ENCODE measurements around the gene CBARP.

Gene CBARP

DNA sequence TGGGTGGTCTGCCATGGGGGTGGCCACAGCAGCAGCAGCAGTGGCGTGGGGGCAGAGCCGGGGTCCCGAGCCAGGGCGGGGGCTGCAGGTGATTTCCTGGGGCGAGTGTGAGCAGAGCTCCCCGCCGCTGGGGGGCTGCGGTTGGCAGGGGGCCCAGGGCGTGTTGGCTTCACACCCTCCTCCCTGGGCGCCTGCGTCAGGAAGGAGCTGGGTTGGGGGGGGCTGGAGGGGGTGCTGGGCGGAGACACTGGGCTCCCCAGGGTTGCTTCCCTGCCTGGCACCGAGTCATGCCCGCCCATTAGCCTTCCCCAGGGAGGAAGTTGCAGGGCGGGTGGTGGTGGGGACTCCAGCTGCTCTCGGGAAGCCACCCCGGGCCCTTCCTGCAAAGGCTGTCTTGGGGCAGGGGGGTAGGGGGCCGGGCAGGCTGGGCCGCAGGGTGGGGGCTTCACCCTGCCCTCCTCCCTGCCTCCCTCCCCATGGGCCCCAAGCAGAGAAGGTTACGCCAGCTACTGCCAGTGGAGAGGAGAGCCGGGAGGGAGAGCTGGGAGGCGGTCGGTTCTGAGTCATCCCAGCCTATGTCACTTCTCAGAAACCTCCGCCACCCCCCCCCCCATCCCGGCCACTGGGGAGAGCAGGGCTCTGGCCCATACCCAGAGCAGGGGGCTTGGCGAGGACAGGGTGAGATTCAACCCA, 15.2 kb upstream of the CBARP start:
- DNase-seq, result no peak

GRCh38 chr19:1252221-1252820, 14.5 kb upstream of the CBARP start:
- peak; percentile 67 for DNase-seq

- peak; percentile 69 for DNase-seq
Measured at GRCh38 chr19:1251330-1252220, 13.8 kb upstream of the CBARP start.

GRCh38 chr19:1250437-1251260, 12.8 kb upstream of the CBARP start:
- peak; percentile 72 for DNase-seq

DNA sequence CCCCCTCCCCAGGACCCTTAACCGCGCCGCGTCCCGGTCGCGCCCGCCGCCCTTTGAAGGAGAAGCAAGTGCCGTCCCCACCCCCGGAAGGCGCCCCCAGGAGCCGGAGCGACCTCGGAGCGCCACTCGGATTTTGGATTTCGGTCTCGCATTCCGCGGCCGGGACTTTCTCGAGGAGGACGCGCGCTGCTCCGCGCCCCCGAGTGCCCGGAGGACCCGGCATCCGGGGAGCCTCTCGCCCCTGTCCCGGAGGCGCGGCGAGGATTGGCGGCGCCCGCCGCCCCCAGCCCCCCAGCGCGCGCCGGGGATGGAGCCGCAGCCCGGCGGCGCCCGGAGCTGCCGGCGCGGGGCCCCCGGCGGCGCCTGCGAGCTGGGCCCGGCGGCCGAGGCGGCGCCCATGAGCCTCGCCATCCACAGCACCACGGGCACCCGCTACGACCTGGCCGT, 12.2 kb upstream of the CBARP start:
- DNase-seq, result peak; percentile 86

- DNase-seq, result peak; percentile 89
Measured at GRCh38 chr19:1249298-1249989, 11.6 kb upstream of the CBARP start.

DNA sequence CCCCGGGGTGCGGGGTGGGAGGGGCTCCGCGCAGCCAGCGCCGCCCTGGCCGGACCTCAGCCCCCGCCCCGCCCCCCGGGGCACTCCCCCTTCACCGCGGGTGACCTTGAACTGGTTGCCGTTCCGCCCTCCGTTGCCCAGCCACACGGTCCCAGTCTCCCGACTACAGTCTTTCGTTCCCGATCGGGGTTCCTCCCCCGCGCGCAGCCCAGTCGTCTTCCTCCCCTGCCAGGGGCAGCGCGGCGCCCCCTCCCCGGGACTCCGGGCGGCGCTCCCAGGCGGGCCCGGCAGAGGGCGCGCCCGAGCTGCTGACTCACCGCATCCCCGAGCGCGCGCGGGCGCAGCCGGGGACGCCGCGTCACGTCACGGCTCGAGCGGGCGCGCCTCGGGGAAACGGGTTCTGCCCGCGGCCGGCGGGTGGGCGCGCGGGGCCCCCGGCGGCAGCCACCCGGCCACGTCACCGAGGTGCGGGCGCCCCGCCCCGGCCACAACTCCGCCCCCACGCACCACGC, 11.0 kb upstream of the CBARP start:
- DNase-seq, result peak; percentile 94

DNA sequence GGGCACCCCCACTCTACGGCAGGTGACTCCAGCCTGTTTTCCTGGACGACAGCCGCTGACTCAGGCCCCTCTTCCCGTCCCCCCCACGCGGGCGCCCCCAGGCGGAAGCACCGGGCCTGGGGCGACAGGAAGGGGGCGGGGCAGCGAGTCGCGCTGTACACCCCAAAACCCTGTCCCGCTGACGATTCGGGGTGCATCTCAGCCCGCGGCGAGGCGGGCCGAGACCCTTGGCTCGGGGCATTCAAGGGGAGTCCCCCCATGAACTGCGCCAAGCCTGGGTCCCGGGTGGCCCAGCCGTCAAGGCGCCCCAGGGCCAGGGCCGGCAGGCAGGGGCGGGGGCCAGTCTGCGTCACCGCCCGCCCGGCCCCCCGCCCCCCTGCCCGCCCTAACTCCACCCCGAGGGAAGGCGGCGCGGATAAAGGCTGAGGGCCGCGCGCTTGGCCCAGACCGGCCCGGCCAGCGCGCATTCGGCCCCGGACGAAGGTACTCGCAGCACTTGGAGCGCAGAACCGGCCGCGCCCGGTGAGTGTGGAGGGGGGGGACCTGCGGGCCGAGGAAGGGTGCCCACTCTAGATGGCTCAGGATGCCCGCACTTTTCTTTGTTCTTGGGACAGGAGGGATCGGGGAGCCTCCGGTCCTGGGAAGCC, 10.5 kb upstream of the CBARP start, which contains the start of gene MIDN:
Gene MIDN, plus strand, starts transcription at position 445 of the 647 bp plus-strand sequence. CDS start 1,714 bp downstream, outside the sequence.
- DNase-seq, result peak; percentile 95

GRCh38 chr19:1247748-1248138, 9.9 kb upstream of the CBARP start:
- DNase-seq, result no peak

- peak; percentile 63 for DNase-seq
Measured at GRCh38 chr19:1246265-1247087, 8.7 kb upstream of the CBARP start.

DNA sequence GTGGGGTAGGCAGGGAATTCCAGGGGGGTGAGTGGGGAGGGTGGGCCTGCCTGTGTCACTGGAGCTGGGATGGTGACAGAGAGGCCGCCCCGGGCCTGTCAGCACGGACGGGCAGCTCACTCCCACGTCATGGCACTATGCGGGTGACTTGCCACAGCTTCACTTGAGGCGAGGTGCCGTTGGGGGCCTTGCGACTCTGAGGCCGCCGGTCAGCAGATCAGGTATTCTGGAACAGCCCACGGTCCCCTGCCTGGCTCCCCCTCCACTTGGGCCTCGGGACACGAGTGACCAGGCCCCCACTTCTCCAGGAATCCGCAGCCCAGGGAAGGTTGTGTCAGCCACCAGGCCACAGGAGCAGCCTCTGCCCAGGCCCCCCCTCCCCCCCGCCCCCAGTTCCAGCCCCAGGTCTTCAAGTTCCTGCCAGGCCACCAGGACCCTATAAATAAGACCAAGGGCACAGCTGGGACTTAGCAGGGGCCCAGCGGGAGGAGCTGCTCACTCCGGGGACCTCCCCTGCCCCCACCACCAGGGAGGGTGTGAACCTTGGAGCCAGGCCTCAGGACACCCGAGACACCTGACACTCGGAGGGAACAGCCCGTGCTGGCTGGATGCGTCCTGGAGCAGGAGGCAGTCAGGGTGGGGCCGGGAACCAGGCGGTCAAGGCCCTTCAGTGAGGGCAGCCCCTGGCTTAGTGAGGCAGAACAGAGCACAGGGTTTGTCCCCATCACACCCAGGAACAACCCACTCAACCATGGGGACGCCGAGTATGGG, 7.9 kb upstream of the CBARP start:
- peak; percentile 66 for DNase-seq

DNA sequence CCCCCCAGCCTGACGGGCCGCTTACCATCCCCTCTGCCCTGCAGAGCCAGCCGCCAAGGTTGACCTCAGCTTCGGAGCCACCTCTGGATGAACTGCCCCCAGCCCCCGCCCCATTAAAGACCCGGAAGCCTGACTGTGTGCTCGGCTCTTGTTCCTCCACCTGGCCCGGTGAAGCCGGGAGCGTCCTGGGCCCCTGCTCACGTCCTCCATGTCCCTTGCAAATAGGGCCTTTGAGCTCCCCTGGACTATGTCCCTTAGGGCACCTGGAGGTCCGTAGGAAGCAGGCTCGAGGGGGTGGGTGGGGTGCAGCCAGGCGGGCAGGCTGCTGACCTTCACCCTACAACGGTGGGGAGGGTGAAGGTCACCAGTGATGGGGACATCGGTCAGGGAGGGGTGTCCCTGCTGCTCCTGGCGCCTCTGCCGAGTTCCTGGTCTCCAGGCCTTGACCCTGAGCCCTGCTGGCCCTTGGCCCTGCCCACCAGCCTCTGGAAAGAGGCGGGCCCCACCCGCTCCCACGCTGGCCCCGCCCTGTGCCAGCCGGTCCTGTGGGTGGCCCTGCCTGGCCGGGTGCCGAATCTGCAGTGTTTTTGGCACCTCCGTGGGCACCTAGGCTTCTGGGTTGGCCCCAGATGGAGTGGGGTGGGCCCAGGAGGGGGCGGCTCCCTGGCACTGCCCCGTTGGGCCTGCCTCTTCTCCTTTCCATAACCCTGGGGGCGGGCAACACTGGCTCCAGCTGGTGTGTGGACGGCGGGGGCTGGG, 7.1 kb upstream of the CBARP start:
- no peak for DNase-seq

DNA sequence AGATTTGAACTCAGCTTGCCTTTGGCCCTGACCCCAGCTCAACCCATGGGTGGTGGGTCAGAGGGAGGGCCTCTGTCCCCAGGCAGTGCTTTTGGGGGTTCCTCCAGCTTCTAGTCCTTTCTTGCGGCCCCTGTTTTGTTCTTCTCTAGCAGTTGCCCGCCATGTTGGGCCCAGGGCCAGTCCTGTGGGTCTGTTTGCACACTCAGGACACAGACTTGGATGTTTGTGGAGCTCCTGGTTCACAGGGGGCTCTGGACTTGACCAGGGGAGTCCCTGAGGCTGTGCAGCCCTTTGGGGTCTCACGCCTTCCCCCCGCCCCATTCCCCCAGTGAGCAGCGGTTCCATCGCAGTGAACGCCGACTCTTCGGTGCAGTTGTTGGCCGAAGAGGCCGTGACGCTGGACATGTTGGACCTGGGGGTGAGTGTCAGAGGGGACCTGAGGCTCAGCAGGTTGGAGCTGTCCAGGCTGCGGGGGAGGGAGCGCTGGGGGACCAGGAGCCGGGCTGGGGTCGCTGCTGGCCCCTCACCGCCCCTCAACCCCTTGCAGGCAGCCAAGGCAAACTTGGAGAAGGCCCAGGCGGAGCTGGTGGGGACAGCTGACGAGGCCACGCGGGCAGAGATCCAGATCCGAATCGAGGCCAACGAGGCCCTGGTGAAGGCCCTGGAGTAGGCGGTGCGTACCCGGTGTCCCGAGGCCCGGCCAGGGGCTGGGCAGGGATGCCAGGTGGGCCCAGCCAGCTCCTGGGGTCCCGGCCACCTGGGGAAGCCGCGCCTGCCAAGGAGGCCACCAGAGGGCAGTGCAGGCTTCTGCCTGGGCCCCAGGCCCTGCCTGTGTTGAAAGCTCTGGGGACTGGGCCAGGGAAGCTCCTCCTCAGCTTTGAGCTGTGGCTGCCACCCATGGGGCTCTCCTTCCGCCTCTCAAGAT, 6.2 kb upstream of the CBARP start:
- DNase-seq, result peak; percentile 79

DNA sequence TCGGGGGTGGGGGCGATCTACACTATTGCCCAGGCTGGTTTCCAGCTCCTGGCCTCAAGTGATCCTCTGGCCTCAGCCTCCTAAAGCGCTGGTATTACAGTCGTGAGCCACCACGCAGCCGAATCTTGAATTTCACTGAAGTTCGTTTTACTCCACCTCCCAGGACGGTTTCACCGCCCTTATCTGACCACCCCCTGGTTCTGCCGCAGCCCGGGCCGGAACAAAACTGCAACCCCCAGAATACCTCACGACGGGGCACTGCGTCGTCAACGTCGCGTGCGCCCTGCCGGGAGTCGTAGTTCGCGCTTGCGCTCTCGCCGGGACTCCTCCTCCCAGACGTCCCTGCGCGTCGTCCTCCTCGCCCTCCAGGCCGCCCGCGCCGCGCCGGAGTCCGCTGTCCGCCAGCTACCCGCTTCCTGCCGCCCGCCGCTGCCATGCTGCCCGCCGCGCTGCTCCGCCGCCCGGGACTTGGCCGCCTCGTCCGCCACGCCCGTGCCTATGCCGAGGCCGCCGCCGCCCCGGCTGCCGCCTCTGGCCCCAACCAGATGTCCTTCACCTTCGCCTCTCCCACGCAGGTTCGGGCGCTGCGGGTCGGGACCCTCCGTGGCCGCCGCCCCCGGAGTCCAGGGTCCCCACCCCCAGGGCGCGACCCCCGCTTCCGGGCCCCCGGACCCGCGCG, 3.8 kb upstream of the CBARP start, which contains the start of gene ATP5F1D:
Gene ATP5F1D, plus strand, starts transcription at position 335 of the 679 bp plus-strand sequence. Its CDS starts 100 bp downstream, at position 435.
- DNase-seq, result peak; percentile 74

- DNase-seq, result no peak
Measured at GRCh38 chr19:1240925-1241324, 3.1 kb upstream of the CBARP start.

Data from right kidney (tissue), 1 donor.